ENCODE data around the gene ARHGAP26.

GRCh38 chr5:143172739-143173138 lies 402.6 kb downstream of the ARHGAP26 start:
- no peak for TF ChIP-seq CTCF (conservative IDR thresholded peaks at IDR 0.05 in 1 of 2, IDR thresholded peaks at IDR 0.05 in 1 of 2; ENCODE audit: low read depth in 1 of 2, low read length in 2 of 2)
- no peak for TF ChIP-seq EZH2 (IDR thresholded peaks at IDR 0.05; ENCODE audit: low read length, missing control alignments)
